Measurements from ENCODE around the gene LDLRAD3. TPM values are rescaled to one million over a fixed set of nuclear protein-coding genes. Genes with fewer than 3 reads are reported as not detected.
A peak's percentile ranks its signal among the peaks of the same experiment; 100 is the strongest.

The LDLRAD3 gene
- total RNA-seq, 1 experiment from 2014 or later: 12.1 TPM

DNA sequence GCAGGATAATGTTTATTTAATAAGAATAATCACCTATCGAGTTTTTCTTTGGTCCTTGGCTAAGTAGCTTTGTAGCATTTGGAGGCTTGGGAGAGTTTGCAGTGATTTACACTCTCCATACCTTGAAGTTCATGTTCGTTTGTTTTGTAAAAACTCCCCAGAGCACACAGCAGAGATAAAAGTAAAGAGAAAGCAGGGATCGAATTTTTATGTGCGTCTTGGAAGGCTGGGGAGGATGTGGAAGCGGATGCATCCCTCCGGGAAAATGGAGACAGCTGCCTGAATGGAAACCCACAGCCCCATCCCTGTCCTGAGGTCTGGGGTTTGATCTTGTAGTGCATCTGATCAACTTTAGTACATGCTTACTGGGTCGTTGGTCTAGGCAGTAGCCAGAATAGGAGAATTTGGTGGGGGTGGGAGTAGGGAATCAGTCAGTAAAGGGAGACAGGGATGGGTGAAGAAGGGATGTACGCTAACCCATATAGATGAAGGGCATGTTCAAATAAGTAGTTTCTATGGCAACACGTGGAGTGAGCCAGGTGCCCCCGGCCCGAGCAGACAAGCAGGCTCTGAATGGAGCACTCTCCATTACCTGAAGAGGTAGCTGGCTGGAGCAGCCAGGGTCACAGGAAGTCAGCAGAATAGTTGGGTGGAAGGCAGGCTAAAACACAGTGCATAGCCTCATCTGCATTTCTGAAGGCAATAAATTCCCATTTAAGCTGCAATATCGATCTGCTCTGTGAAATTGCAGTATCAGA lies 197.5 kb downstream of the LDLRAD3 start:
- H3K36me3 Mint-ChIP-seq (ENCODE audit: insufficient read depth in 1 of 3, low read depth in 3 of 3): peaks cover 6 to 13% (median 9%) of the 10 kb centered on the region in 3 experiments; a peak in 6 of 7 replicates
- no peak overlapping the region for H3T11ph ChIP-seq (ENCODE audit: low read length)
- H3K4me1 ChIP-seq (ENCODE audit: insufficient read depth, low read length): peaks cover 15% of the 10 kb centered on the region; the same call in 1 of the 2 replicates
- no peak overlapping the region for H2AK5ac ChIP-seq (ENCODE audit: insufficient read length, low read length)
- H3K23ac ChIP-seq (ENCODE audit: insufficient read length, low read depth, low read length): no peak overlapping the region
- no peak overlapping the region for H2BK12ac ChIP-seq (ENCODE audit: insufficient read length, low read depth, low read length)
- H2BK20ac ChIP-seq (ENCODE audit: low read depth, low read length, poor library complexity, severe bottlenecking): no peak overlapping the region
- H3K27me3 Mint-ChIP-seq (ENCODE audit: low read depth): no peaks in the 10 kb centered on the region
- H2BK120ac ChIP-seq (ENCODE audit: low read depth, low read length, poor library complexity, severe bottlenecking): no peak overlapping the region
- no peak overlapping the region for H3K4ac ChIP-seq (ENCODE audit: low read depth, low read length)
- H3K9me3 ChIP-seq (ENCODE audit: control insufficient read depth, low read depth, low read length): no peaks in the 10 kb centered on the region
- no peak for DNase-seq
- H3K27me3 ChIP-seq (ENCODE audit: insufficient read depth, low read length): no peaks in the 10 kb centered on the region
- H4K20me1 ChIP-seq (ENCODE audit: control insufficient read depth, insufficient read depth, insufficient read length): no peaks in the 10 kb centered on the region
- H3K4me1 Mint-ChIP-seq: peaks cover 28 to 32% of the 10 kb centered on the region in 2 experiments
- H3K79me1 ChIP-seq (ENCODE audit: insufficient read depth, low read depth, low read length, poor library complexity, severe bottlenecking): no peaks in the 10 kb centered on the region
- no peak overlapping the region for H3K4me2 ChIP-seq (ENCODE audit: insufficient read depth, insufficient read length, low read length)
- peak overlapping the region; percentile 38 to 44 (median 43); a peak in 5 of 7 replicates for H3K27ac Mint-ChIP-seq
- H3K18ac ChIP-seq (ENCODE audit: insufficient read length, low read depth, low read length): no peak overlapping the region
- TF ChIP-seq, protein P1, sequence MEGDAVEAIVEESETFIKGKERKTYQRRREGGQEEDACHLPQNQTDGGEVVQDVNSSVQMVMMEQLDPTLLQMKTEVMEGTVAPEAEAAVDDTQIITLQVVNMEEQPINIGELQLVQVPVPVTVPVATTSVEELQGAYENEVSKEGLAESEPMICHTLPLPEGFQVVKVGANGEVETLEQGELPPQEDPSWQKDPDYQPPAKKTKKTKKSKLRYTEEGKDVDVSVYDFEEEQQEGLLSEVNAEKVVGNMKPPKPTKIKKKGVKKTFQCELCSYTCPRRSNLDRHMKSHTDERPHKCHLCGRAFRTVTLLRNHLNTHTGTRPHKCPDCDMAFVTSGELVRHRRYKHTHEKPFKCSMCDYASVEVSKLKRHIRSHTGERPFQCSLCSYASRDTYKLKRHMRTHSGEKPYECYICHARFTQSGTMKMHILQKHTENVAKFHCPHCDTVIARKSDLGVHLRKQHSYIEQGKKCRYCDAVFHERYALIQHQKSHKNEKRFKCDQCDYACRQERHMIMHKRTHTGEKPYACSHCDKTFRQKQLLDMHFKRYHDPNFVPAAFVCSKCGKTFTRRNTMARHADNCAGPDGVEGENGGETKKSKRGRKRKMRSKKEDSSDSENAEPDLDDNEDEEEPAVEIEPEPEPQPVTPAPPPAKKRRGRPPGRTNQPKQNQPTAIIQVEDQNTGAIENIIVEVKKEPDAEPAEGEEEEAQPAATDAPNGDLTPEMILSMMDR (conservative IDR thresholded peaks at IDR 0.05): no peak
- no peaks in the 10 kb centered on the region for H3K79me2 ChIP-seq (ENCODE audit: insufficient read depth, low read length)
- H3K23me2 ChIP-seq (ENCODE audit: insufficient read length, low read depth, low read length, poor library complexity, severe bottlenecking): no peaks in the 10 kb centered on the region
- H2AFZ ChIP-seq (ENCODE audit: low read length): no peak overlapping the region
- no peak overlapping the region for H2BK5ac ChIP-seq (ENCODE audit: insufficient read length, low read length)
- H3K4me3 Mint-ChIP-seq: no peak overlapping the region
- H4K5ac ChIP-seq (ENCODE audit: insufficient read length, low read depth, low read length): no peak overlapping the region
- H3K14ac ChIP-seq (ENCODE audit: insufficient read depth, low read length): no peak overlapping the region
- H3K27ac ChIP-seq (ENCODE audit: insufficient read length, low read depth, low read length): no peak overlapping the region
- no peak overlapping the region for H2BK15ac ChIP-seq (ENCODE audit: low read depth, low read length)
- H3K9me3 Mint-ChIP-seq: peaks cover 3 to 8% of the 10 kb centered on the region in 2 experiments; a peak in 2 of 5 replicates
- H4K8ac ChIP-seq (replicated peaks; ENCODE audit: insufficient read length, low read depth, low read length): no peak overlapping the region
- H3K56ac ChIP-seq (ENCODE audit: insufficient read length, low read depth, low read length): no peak overlapping the region
- H3K9ac ChIP-seq (ENCODE audit: extremely low read depth, insufficient read length, low read length): no peak overlapping the region
- no peak overlapping the region for H4K91ac ChIP-seq (ENCODE audit: insufficient read length, low read depth, low read length)
- WGBS (ENCODE audit: extremely low coverage, insufficient read length, low lambda C conversion rate): no CpG with 5 or more reads among the region's 12 CpGs
